LNCAP (cell line): ENCODE results near the gene TNFAIP8.

Experiments
- TF ChIP-seq, protein P1 (sequence below): fragments of 450-650 bp; IDR thresholded peaks from 2 replicates; pipeline ENCODE4 v1.5.1; 2017; ENCODE audit warnings: mild to moderate bottlenecking

The TNFAIP8 gene

DNA sequence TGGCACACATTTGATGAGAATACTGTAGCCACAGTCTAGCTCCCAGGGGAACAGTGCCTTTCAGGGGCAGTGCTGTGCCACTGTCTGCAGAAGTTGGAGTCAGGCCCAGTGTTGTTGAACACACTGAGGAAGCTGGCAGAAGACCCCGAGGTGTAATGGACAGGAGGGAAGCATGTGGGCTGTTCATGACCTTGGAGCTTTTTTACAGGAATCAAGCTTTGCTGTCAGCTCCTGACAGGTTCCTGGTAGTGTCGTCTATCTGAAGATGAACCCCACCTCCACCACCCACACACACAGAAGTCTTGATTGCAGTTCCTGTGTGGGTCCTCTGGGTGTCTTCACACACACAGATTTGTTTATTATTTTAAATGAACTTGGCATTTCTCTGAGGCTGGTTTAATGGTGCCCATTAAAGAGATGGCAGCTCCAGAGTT, 40.3 kb upstream of the TNFAIP8 start:
- TF ChIP-seq, protein P1, sequence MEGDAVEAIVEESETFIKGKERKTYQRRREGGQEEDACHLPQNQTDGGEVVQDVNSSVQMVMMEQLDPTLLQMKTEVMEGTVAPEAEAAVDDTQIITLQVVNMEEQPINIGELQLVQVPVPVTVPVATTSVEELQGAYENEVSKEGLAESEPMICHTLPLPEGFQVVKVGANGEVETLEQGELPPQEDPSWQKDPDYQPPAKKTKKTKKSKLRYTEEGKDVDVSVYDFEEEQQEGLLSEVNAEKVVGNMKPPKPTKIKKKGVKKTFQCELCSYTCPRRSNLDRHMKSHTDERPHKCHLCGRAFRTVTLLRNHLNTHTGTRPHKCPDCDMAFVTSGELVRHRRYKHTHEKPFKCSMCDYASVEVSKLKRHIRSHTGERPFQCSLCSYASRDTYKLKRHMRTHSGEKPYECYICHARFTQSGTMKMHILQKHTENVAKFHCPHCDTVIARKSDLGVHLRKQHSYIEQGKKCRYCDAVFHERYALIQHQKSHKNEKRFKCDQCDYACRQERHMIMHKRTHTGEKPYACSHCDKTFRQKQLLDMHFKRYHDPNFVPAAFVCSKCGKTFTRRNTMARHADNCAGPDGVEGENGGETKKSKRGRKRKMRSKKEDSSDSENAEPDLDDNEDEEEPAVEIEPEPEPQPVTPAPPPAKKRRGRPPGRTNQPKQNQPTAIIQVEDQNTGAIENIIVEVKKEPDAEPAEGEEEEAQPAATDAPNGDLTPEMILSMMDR = peak; percentile 38

DNA sequence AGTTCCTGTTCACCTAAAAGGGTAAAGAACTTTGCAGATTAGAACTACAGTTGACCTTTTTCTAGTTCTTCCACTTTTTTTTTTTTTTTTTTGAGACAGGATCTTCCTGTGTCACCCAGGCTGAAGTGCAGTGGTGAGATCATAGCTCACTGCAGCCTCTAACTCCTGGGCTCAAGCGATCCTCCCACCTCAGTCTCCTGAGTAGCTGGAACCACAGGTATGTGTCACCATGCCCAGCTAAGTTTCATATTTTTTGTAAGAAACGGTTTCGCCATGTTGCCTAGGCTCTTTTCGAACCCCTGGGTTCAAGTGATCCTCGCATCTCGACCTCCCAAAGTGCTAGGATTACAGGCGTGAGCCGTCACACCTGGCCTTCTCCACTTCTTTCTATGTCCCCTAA, 39.7 kb upstream of the TNFAIP8 start:
- TF ChIP-seq, protein P1 = no peak

DNA sequence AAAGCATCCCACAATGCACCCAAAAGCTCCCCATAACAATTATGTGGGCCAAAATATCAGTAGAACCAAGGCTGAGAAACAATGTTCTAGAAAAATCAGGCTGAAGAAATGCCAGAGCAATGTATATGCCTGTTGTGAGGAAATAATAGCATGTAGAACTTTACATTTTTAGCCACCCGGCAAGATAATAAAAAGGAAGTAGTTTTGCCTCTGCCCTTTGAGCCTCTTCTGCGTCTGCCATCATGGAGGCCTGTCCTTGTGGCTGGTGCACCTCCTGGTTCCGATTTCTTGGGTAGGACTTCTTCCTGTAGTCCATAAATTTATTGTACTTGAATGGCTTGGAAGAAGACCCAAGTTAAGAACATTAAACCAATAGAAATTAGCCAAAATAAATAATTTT, 38.9 kb upstream of the TNFAIP8 start:
- TF ChIP-seq, protein P1 = no peak

DNA sequence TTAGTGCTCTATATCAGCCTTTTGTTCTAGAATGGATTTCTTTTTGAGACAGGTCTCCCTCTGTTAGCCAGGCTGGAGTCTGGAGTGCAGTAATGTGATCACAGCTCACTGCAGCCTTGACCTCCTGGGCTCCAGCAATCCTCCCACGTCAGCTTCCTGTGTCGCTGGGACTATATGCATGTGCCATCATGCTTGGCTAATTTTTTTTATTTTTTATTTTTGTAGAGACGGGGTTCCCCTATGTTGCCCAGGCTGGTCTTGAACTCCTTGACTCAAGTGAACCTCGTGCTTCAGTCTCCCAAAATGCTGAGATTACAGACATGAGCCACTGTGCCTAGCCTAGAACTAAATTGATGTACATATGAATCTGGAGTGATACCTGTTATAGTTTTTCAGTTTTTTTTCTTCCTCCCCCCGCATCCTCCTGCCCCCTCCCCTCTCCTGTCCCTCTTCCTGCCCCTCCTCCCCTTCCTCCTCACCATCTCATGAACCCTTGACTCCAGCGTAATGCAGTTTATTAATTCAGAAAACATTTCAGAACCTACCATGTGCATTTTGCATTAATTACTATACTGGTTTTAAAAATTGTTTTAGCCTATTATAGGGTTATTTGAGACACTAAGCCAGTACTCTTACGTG, 37.4 kb upstream of the TNFAIP8 start:
- TF ChIP-seq, protein P1 = no peak

DNA sequence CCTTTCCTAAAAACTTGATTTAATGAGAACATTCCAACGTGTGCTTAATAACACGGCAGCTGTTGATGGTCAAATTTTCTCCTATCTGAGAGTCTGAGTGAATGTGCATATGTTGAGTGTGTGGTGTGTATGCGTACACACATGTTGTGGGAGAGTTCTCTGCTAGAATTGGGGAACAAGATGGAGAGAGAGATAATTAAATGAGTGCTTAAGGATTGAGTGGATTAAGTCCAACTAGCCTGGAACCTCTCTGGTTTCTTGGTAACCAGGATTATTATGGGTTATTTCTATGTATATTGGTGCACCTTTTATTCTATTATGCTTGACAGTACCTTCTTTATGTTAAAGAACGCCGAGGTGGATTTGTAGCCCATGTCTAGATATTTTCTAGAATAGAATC, 36.4 kb upstream of the TNFAIP8 start:
- TF ChIP-seq, protein P1 = no peak

DNA sequence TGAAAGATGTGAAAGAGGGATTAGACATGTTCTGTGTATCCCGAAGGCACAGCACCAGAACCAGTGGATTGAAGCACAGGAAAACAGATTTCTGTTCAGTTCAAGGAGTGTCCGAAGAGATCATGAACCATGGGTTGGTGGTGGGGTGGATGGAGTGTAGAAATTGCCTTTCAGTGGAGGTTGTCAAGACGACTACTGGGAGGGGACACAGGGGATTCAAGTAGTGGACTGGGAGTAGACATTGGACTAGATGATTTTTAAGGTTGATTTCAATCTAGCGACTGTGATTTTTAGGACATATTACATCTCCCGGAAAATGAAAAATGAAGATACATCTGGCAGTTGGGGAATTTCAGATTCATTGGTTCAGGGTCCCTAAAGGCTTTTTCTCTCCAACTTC, 35.9 kb upstream of the TNFAIP8 start:
- TF ChIP-seq, protein P1 = no peak

DNA sequence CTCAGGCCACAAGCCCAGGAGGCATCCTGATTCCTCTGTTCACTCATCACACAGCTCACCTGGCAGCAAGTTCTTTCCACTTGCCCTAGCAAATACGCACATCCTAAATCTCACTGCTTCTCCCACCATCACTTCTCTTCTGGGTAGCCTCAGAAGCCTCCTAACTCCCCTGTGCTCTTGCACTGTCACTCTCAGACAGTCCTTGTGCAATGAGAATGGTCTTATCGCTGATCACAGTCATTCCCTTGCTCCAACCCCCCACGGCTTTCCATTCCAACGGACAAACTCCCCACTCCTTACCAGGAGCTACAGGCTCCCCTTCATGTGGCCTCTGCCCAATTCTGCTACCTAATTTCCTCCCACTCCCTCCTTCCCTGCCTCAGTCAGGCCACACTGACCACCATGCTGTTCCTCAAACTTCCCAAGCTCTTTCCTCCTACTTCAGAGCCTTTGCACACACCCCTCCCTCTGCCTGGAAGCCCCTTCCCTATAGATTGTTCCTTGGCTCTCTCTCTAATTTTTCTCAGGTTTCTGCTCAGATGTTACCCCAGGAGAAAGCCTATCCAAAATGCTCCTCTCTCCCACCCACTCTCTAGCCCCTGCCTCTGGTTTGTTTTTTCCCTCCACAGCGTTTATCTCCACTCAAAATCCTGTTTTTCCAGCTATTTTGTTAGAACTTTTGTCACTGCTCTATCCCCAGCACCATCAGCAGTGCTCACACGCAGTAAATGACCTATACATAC, 34.1 kb upstream of the TNFAIP8 start:
- TF ChIP-seq, protein P1 = no peak
